A549 (cell line): ENCODE measurements around the gene CTTN.

Source experiments
- CEBPB ChIP-seq, 2 experiments: fragments of >200 bp in 1 of 2; sonication (Bioruptor Twin) in 1 of 2; formaldehyde crosslinking in 1 of 2; IDR thresholded peaks; 2 replicates each; pipeline ENCODE4 v1.6.1; 2012 to 2016
- EP300 ChIP-seq, 2 experiments: fragments of >200 bp; sonication (Bioruptor Twin); formaldehyde crosslinking; IDR thresholded peaks; 2 replicates in 1 of 2; 3 replicates in 1 of 2; pipeline ENCODE4 v1.6.1; 2016 to 2017
- MYC ChIP-seq: IDR thresholded peaks from 2 replicates; pipeline ENCODE4 v1.6.1; 2012; ENCODE audit warnings: mild to moderate bottlenecking, inconsistent platforms, low read length, improper control_type of control experiment, borderline replicate concordance
- PHF8 ChIP-seq: fragments of 200-600 bp; sonication (generic); IDR thresholded peaks from 2 replicates; pipeline ENCODE4 v1.6.1; 2016; ENCODE audit warnings: low read depth, mild to moderate bottlenecking, antibody characterized with exemption, moderate library complexity, borderline replicate concordance
- RCOR1 ChIP-seq: fragments of 150-350 bp; IDR thresholded peaks from 2 replicates; pipeline ENCODE4 v1.6.1; 2014; ENCODE audit warnings: antibody characterized with exemption, low read length, low read depth
- SREBF2 ChIP-seq: fragments of 450-650 bp; IDR thresholded peaks from 2 replicates; pipeline ENCODE4 v1.6.1; 2014; ENCODE audit warnings: mild to moderate bottlenecking, moderate library complexity
- TF ChIP-seq, protein P1 (sequence below): fragments of >200 bp; sonication (Bioruptor Twin); formaldehyde crosslinking; IDR thresholded peaks from 3 replicates; pipeline ENCODE4 v1.5.1; 2016
- TF ChIP-seq, protein P2 (sequence below): IDR thresholded peaks from 2 replicates; pipeline ENCODE4 v1.6.1; 2012

DNA sequence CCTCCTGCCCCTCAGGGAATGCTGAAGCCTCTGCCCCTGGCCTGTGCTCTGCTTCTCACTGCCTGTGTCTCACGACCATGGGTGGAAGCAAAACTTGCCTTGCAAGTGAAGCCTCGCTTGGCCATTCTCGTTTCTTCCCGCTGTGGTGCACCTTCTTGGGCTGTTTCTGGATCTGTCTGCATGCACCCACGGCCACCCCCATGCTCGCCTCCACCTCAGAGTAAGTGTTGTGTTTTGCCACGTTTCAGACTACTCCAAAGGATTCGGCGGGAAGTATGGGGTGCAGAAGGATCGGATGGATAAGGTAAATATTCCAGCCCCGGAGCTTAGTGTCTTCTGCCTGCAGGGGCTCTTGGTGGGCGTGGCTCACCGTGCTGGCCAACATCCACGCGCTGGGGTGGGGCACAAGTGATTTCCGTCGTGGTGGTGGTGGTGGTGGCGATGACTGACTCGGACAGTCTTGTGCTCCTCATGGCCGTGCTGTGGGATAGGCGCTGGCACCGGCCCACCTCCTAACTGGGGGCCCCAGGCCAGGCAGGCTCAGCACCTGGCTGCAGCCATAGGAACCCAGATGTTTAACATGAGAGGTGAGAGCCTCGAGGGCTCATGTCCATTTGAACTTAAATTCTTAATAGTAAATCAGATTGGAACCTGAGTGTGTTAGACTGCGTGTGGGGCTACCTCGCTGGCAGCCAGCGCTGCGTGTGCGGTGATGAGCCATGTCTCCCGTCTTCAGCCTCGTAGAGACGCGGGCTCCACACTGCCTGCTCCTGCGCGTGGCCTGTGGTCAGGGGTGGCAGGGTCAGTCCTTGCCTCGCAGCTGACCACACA lies 24.6 kb downstream of the CTTN start:
- TF ChIP-seq EP300 (IDR thresholded peaks at IDR 0.05) = no peak
- TF ChIP-seq, protein P1, sequence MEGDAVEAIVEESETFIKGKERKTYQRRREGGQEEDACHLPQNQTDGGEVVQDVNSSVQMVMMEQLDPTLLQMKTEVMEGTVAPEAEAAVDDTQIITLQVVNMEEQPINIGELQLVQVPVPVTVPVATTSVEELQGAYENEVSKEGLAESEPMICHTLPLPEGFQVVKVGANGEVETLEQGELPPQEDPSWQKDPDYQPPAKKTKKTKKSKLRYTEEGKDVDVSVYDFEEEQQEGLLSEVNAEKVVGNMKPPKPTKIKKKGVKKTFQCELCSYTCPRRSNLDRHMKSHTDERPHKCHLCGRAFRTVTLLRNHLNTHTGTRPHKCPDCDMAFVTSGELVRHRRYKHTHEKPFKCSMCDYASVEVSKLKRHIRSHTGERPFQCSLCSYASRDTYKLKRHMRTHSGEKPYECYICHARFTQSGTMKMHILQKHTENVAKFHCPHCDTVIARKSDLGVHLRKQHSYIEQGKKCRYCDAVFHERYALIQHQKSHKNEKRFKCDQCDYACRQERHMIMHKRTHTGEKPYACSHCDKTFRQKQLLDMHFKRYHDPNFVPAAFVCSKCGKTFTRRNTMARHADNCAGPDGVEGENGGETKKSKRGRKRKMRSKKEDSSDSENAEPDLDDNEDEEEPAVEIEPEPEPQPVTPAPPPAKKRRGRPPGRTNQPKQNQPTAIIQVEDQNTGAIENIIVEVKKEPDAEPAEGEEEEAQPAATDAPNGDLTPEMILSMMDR = no peak
- TF ChIP-seq CEBPB (IDR thresholded peaks at IDR 0.05) = no peak
- no peak for TF ChIP-seq SREBF2
- TF ChIP-seq, protein P2, sequence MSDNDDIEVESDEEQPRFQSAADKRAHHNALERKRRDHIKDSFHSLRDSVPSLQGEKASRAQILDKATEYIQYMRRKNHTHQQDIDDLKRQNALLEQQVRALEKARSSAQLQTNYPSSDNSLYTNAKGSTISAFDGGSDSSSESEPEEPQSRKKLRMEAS = no peak
- no peak for TF ChIP-seq RCOR1
- no peak for TF ChIP-seq MYC
- TF ChIP-seq PHF8 = no peak
